HepG2 (cell line): ENCODE data around the gene MYCT1.

Experiments
- ATF7 ChIP-seq, 2 experiments: fragments of 450-650 bp in 1 of 2; sonication (generic) in 1 of 2; formaldehyde crosslinking in 1 of 2; IDR thresholded peaks; 2 replicates each; pipeline versions ENCODE4 v1.4.0 to v1.6.1; 2016 to 2020; ENCODE audit warnings: antibody characterized with exemption in 1 of 2, mild to moderate bottlenecking in 1 of 2, missing genetic modification reagents in 1 of 2
- CEBPB ChIP-seq: IDR thresholded peaks from 2 replicates; pipeline ENCODE4 v1.6.1; 2011; ENCODE audit warnings: low read depth, low read length, improper control_type of control experiment, borderline replicate concordance
- JUN ChIP-seq: sonication (generic); formaldehyde crosslinking; IDR thresholded peaks from 2 replicates; pipeline ENCODE4 v1.4.0; 2020; ENCODE audit warnings: mild to moderate bottlenecking, missing genetic modification reagents
- KDM4B ChIP-seq: sonication (generic); formaldehyde crosslinking; IDR thresholded peaks from 2 replicates; pipeline ENCODE4 v1.4.0; 2020; ENCODE audit warnings: missing genetic modification reagents
- MBNL3 ChIP-seq: fragments of 250-450 bp; sonication (Bioruptor Pico); conservative IDR thresholded peaks from 2 replicates; pipeline ENCODE4 v1.8.0; 2022; ENCODE audit warnings: mild to moderate bottlenecking, inconsistent platforms
- MEIS1 ChIP-seq: sonication (generic); formaldehyde crosslinking; IDR thresholded peaks from 2 replicates; pipeline ENCODE4 v1.9.0; 2021; ENCODE audit warnings: mild to moderate bottlenecking, missing genetic modification reagents, moderate library complexity, borderline replicate concordance
- SALL2 ChIP-seq: sonication (generic); formaldehyde crosslinking; IDR thresholded peaks from 2 replicates; pipeline ENCODE4 v1.8.1; 2023; ENCODE audit warnings: mild to moderate bottlenecking, missing genetic modification reagents, inconsistent platforms
- SNAI1 ChIP-seq: sonication (generic); formaldehyde crosslinking; IDR thresholded peaks from 2 replicates; pipeline ENCODE4 v1.5.0; 2020; ENCODE audit warnings: mild to moderate bottlenecking, missing genetic modification reagents, borderline replicate concordance
- ZNF501 ChIP-seq: sonication (generic); formaldehyde crosslinking; IDR thresholded peaks from 2 replicates; pipeline ENCODE4 v1.5.1; 2020; ENCODE audit warnings: mild to moderate bottlenecking, moderate library complexity, missing genetic modification reagents
- ZSCAN29 ChIP-seq: sonication (generic); formaldehyde crosslinking; conservative IDR thresholded peaks from 2 replicates; pipeline ENCODE4 v1.4.0; 2020; ENCODE audit warnings: mild to moderate bottlenecking, missing genetic modification reagents
- TF ChIP-seq, protein P1 (sequence below): sonication (generic); formaldehyde crosslinking; IDR thresholded peaks from 2 replicates; pipeline ENCODE4 v1.5.0; 2020; ENCODE audit warnings: mild to moderate bottlenecking, missing genetic modification reagents, moderate library complexity

DNA sequence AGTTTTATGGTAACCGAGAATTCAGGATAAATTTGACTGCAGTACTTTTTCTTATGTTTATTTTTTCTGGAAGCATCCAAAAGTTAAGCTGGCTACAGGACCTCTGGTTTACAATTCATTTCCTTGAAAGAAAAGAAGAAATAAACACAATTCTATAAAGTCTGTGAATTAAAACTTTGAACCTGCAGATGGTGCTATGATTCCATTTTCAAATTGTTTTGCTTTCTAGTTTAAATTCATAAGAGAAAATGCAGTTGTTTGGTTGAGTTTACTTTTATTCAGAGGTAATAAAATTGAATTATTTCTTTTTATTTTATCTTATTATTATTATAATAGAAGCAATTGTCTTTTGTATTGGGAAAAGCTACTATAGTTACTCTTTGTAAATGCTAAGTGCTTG, 51.1 kb downstream of the MYCT1 start:
- TF ChIP-seq, protein P1, sequence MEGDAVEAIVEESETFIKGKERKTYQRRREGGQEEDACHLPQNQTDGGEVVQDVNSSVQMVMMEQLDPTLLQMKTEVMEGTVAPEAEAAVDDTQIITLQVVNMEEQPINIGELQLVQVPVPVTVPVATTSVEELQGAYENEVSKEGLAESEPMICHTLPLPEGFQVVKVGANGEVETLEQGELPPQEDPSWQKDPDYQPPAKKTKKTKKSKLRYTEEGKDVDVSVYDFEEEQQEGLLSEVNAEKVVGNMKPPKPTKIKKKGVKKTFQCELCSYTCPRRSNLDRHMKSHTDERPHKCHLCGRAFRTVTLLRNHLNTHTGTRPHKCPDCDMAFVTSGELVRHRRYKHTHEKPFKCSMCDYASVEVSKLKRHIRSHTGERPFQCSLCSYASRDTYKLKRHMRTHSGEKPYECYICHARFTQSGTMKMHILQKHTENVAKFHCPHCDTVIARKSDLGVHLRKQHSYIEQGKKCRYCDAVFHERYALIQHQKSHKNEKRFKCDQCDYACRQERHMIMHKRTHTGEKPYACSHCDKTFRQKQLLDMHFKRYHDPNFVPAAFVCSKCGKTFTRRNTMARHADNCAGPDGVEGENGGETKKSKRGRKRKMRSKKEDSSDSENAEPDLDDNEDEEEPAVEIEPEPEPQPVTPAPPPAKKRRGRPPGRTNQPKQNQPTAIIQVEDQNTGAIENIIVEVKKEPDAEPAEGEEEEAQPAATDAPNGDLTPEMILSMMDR (CRISPR knock-in tag) = no peak
- no peak for TF ChIP-seq SALL2
- TF ChIP-seq ATF7 (IDR thresholded peaks at IDR 0.05) = no peak
- no peak for TF ChIP-seq ATF7 (CRISPR knock-in tag; IDR thresholded peaks at IDR 0.05)
- TF ChIP-seq ZSCAN29 (CRISPR knock-in tag) = no peak
- no peak for TF ChIP-seq MBNL3 (CRISPR knock-in tag)
- TF ChIP-seq SNAI1 = no peak
- TF ChIP-seq CEBPB = no peak
- TF ChIP-seq JUN (CRISPR knock-in tag) = no peak
- TF ChIP-seq MEIS1 (CRISPR knock-in tag) = no peak
- no peak for TF ChIP-seq KDM4B (CRISPR knock-in tag)
- no peak for TF ChIP-seq ZNF501 (CRISPR knock-in tag)
